Measurements from ENCODE around the gene NPY4R. TPM values are rescaled to one million over a fixed set of nuclear protein-coding genes. Genes with fewer than 3 reads are reported as not detected.
A peak's percentile ranks its signal among the peaks of the same experiment; 100 is the strongest.
"Not testable (repeated sequence)": the region's sequence is repeated elsewhere in the genome, so short reads cannot be mapped to it uniquely, and the experiment has no call there.

Gene NPY4R
- total RNA-seq, 2 donors from 2014 or later, result 3.1 to 6.6 TPM

DNA sequence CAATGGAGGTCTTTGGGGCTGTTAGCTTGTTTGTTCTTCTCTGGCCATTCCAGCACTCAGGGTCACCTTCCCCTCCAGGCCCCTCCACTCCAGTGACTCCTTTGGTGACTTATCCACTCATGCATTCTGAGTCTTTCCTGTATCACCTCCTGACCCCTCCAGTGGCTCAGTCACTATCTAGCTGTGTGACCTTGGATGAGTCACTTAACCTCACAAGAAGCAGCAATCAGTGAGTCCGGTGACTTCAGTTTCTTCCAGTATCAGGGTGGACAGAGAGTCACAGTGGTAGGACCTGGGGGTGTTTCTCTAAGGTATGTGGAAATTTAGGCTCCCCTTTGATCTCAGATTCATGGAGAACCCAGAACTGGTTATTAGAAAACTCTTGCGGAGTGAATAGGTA, 9.8 kb downstream of the NPY4R start:
- H3K4me3 ChIP-seq; H3K27ac ChIP-seq; H3K27me3 ChIP-seq (replicated peaks; ENCODE audit: insufficient read depth); H3K36me3 ChIP-seq; DNase-seq (ENCODE audit: low spot score); H3K4me1 ChIP-seq (replicated peaks); H3K9me3 ChIP-seq; intact Hi-C loops (cut with DNase I): not testable (repeated sequence)
- no CpG with 5 or more reads among the region's 2 CpGs for WGBS

DNA sequence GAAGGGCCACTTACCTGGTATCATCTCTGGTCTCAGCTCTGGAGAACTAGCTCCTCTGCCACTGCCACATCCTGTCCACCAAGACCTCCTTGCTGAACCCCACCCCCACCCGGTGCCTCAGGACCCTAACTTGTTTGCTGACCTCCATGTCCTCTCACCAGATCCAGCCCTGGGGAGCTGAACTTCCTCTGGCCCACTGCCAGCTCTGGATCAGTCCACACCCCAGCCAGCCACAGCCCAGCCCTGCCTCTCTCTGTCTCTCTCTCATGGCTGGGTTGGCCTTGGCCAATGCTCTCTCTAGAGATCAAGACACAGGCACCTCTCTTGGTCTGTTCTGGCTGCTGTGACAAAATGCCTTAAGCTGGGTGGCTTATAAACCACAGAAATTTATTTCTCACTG, 14.4 kb downstream of the NPY4R start:
- H3K27ac ChIP-seq; H3K27me3 ChIP-seq (replicated peaks; ENCODE audit: insufficient read depth); H3K4me3 ChIP-seq; DNase-seq (ENCODE audit: low spot score); H3K4me1 ChIP-seq (replicated peaks); intact Hi-C loops (cut with DNase I); H3K9me3 ChIP-seq; H3K36me3 ChIP-seq: not testable (repeated sequence)
- WGBS, result no CpG with 5 or more reads among the region's 1 CpG

DNA sequence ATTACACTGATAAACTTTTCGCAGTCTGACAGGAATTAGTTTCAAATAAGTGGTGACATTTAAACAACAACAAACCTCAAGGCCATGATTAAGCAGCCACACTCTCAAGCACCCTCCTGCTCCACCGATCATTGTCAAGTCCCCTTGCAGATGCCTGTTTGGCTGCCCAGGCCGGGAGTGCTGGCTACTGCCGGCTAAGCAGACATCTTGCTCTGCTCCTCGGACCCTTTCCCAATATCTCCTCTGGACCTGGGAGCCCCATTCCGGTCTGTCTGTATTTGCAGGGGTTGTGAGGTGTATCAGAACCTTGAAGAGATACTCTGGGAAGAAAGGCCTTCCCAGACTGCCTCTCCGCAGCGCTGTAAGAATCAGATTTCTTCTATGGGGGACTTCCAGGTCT, 14.9 kb downstream of the NPY4R start:
- 93% methylated on average over 4 of the region's 8 CpGs for WGBS
- H3K27me3 ChIP-seq (replicated peaks; ENCODE audit: insufficient read depth); H3K4me1 ChIP-seq (replicated peaks); H3K4me3 ChIP-seq; H3K36me3 ChIP-seq; DNase-seq (ENCODE audit: low spot score); H3K9me3 ChIP-seq; H3K27ac ChIP-seq; intact Hi-C loops (cut with DNase I): not testable (repeated sequence)

- DNase-seq (ENCODE audit: low spot score); H3K4me1 ChIP-seq (replicated peaks); intact Hi-C loops (cut with DNase I); H3K27me3 ChIP-seq (replicated peaks; ENCODE audit: insufficient read depth); H3K4me3 ChIP-seq; H3K9me3 ChIP-seq; H3K36me3 ChIP-seq: not testable (repeated sequence)
- peak overlapping the region in 1 of 2 donors; percentile 64 for H3K27ac ChIP-seq
- 87% methylated on average over 3 of the region's 5 CpGs for WGBS
Observed at GRCh38 chr10:46447439-46447838, 18.3 kb downstream of the NPY4R start.

- not testable (repeated sequence) for H3K36me3 ChIP-seq; DNase-seq (ENCODE audit: low spot score)
- 97% methylated on average over 3 of the region's 8 CpGs for WGBS
Observed at GRCh38 chr10:46445389-46446122, 20.2 kb downstream of the NPY4R start.

DNA sequence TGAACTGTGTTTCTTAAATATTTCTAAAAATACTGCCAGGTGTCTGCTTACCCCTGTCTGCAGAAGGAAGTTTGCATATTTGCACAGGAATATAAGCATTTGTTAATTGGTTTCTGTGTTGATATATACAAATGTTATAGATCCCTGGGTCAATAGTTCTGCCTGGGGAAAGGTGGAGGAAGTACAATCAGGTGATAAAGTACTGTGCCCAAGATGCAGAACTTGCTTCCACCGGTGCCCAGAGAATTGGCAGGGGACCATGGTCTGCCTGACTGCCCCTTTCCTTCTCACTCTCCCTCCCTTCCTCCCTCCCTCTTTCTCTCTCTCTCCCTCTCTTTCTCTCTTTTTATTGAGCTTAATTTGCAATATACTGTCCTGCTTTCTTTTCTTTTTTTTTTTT, 22.3 kb downstream of the NPY4R start:
- H3K36me3 ChIP-seq; intact Hi-C loops (cut with DNase I): not testable (repeated sequence)

More at GRCh38 chr10:46445389-46446122, 20.2 kb downstream of the NPY4R start:
- intact Hi-C loops (cut with DNase I); H3K4me1 ChIP-seq (replicated peaks); H3K9me3 ChIP-seq; H3K27ac ChIP-seq; H3K27me3 ChIP-seq (replicated peaks; ENCODE audit: insufficient read depth); H3K4me3 ChIP-seq: not testable (repeated sequence)

DNA sequence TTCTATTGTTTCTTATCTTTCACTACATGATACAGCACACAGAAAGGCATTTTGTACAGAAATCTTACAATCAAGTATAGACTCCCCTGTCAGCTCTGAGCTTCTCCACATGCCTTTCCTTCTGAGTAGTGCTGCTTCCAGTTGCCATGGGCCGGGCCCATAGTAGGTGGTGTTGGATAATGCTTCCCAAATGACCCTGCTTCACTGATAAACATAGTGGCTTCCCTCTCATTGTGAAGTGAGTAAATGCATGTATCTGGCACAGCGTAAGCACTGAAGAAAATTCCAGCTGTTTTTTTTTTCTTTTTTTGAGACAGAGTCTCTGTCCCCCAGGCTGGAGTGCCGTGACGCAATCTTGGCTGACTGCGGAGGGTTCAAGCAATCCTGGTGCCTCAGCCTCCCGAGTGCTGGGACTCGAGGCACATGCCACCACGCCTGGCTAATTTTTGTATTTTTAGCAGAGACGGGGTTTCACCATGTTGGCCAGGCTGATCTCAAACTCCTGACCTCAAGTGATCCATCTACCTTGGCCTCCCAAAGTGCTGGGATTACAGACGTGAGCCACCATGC, 23.0 kb downstream of the NPY4R start:
- H3K4me3 ChIP-seq; DNase-seq (ENCODE audit: low spot score); H3K27me3 ChIP-seq (replicated peaks; ENCODE audit: insufficient read depth); intact Hi-C loops (cut with DNase I); H3K36me3 ChIP-seq; H3K9me3 ChIP-seq; H3K4me1 ChIP-seq (replicated peaks): not testable (repeated sequence)
- 67% methylated on average over 10 of the region's 10 CpGs for WGBS
- peak overlapping the region; percentile 51 to 62 for H3K27ac ChIP-seq

More for the DNA sequence above, 22.3 kb downstream of the NPY4R start:
- H3K27ac ChIP-seq, result peak overlapping the region in 1 of 2 donors; percentile 62
- H3K27me3 ChIP-seq (replicated peaks; ENCODE audit: insufficient read depth); H3K4me1 ChIP-seq (replicated peaks); H3K9me3 ChIP-seq; H3K4me3 ChIP-seq; DNase-seq (ENCODE audit: low spot score): not testable (repeated sequence)
- WGBS, result no CpG with 5 or more reads among the region's 1 CpG

DNA sequence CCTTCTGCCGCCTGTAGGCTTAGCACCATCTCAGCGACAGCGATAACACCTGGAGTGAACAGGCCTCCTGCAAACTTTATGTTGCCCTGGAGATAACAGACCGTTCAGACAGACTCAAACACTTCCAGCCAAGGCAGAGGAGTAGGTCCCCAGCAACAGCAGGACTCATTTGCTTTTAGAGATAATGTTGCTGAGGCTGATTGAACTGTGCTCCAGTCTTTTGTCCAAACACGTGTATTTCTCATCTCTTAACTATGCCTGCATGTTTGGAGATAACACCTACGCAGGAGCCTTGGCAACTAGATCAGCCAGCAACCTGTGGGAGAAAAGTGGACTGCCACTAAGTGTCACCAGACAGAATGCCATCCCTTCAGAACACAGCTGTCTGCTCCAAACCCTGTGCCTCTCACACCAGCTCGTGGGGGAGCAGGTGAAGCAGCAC, 23.9 kb downstream of the NPY4R start:
- H3K4me3 ChIP-seq; intact Hi-C loops (cut with DNase I); H3K36me3 ChIP-seq; H3K27ac ChIP-seq; H3K9me3 ChIP-seq; H3K27me3 ChIP-seq (replicated peaks; ENCODE audit: insufficient read depth); DNase-seq (ENCODE audit: low spot score); H3K4me1 ChIP-seq (replicated peaks): not testable (repeated sequence)
- WGBS, result 47% methylated on average over 2 of the region's 7 CpGs

GRCh38 chr10:46440942-46441341, 24.8 kb downstream of the NPY4R start:
- intact Hi-C loops (cut with DNase I); DNase-seq (ENCODE audit: low spot score); H3K4me1 ChIP-seq (replicated peaks); H3K9me3 ChIP-seq; H3K27ac ChIP-seq; H3K4me3 ChIP-seq; H3K36me3 ChIP-seq; H3K27me3 ChIP-seq (replicated peaks; ENCODE audit: insufficient read depth): not testable (repeated sequence)
- WGBS, result no CpG with 5 or more reads among the region's 4 CpGs

- H3K36me3 ChIP-seq; H3K27ac ChIP-seq; DNase-seq (ENCODE audit: low spot score); intact Hi-C loops (cut with DNase I); H3K4me3 ChIP-seq; H3K9me3 ChIP-seq; H3K27me3 ChIP-seq (replicated peaks; ENCODE audit: insufficient read depth); H3K4me1 ChIP-seq (replicated peaks): not testable (repeated sequence)
- WGBS, result no CpG with 5 or more reads among the region's 2 CpGs
Observed at GRCh38 chr10:46423550-46423949, 42.2 kb downstream of the NPY4R start.

- intact Hi-C loops (cut with DNase I), result not testable (repeated sequence)
Observed at GRCh38 chr10:46419570-46420379, 46.0 kb downstream of the NPY4R start.

GRCh38 chr10:46418283-46418682, 47.5 kb downstream of the NPY4R start:
- not testable (repeated sequence) for H3K27me3 ChIP-seq (replicated peaks; ENCODE audit: insufficient read depth)

More at GRCh38 chr10:46419570-46420379, 46.0 kb downstream of the NPY4R start:
- H3K4me1 ChIP-seq (replicated peaks); H3K36me3 ChIP-seq; H3K9me3 ChIP-seq; DNase-seq (ENCODE audit: low spot score); H3K27ac ChIP-seq; H3K4me3 ChIP-seq; H3K27me3 ChIP-seq (replicated peaks; ENCODE audit: insufficient read depth): not testable (repeated sequence)
- WGBS, result 31% methylated on average over 3 of the region's 13 CpGs

More at GRCh38 chr10:46418283-46418682, 47.5 kb downstream of the NPY4R start:
- H3K27ac ChIP-seq, result peak overlapping the region; percentile 56 to 75
- H3K4me1 ChIP-seq (replicated peaks); DNase-seq (ENCODE audit: low spot score); H3K9me3 ChIP-seq; H3K36me3 ChIP-seq; intact Hi-C loops (cut with DNase I); H3K4me3 ChIP-seq: not testable (repeated sequence)
- 94% methylated on average over 3 of the region's 7 CpGs for WGBS

Measured in prostate gland (tissue), 2 donors.